DMS 273 (cell line): Measurements from ENCODE around the gene EDRF1.

Experiments
- DNase-seq: peaks from one replicate; lab custom pipeline; 2025; ENCODE audit not compliant: unreplicated experiment; lab: John Stamatoyannopoulos, UW

EDRF1 gene

GRCh38 chr10:125762692-125763648 is 43.5 kb downstream of the EDRF1 start:
- DNase-seq, result no peak

- no peak for DNase-seq
Observed at GRCh38 chr10:125765835-125766234, 46.3 kb downstream of the EDRF1 start.

- DNase-seq, result no peak
Observed at GRCh38 chr10:125766511-125766910, 47.0 kb downstream of the EDRF1 start.

GRCh38 chr10:125768219-125768855 is 48.8 kb downstream of the EDRF1 start:
- DNase-seq, result peak; percentile 19

GRCh38 chr10:125769175-125769574 is 49.7 kb downstream of the EDRF1 start:
- no peak for DNase-seq

- no peak for DNase-seq
Observed at GRCh38 chr10:125770844-125771243, 51.3 kb downstream of the EDRF1 start.

GRCh38 chr10:125772112-125772863 is 52.8 kb downstream of the EDRF1 start:
- no peak for DNase-seq

GRCh38 chr10:125772864-125773180 is 53.3 kb downstream of the EDRF1 start:
- no peak for DNase-seq

- DNase-seq, result no peak
Observed at GRCh38 chr10:125773687-125774543, 54.4 kb downstream of the EDRF1 start.

GRCh38 chr10:125774581-125775191 is 55.2 kb downstream of the EDRF1 start:
- no peak for DNase-seq

- no peak for DNase-seq
Observed at GRCh38 chr10:125775491-125776106, 56.1 kb downstream of the EDRF1 start, which contains the start of gene MMP21. Gene MMP21 (minus strand): TSS chr10:125775821. CDS start chr10:125775821, 0 bp downstream.

- no peak for DNase-seq
Observed at GRCh38 chr10:125777806-125778205, 58.3 kb downstream of the EDRF1 start.

GRCh38 chr10:125778556-125778955 is 59.0 kb downstream of the EDRF1 start:
- no peak for DNase-seq

GRCh38 chr10:125779403-125780327 is 60.2 kb downstream of the EDRF1 start:
- DNase-seq, result peak; percentile 28

- no peak for DNase-seq
Observed at GRCh38 chr10:125781374-125781773, 61.9 kb downstream of the EDRF1 start.

GRCh38 chr10:125782054-125782453 is 62.5 kb downstream of the EDRF1 start:
- DNase-seq, result no peak

- DNase-seq, result no peak
Observed at GRCh38 chr10:125782616-125783015, 63.1 kb downstream of the EDRF1 start.

- no peak for DNase-seq
Observed at GRCh38 chr10:125783408-125783807, 63.9 kb downstream of the EDRF1 start.

- no peak for DNase-seq
Observed at GRCh38 chr10:125783957-125784356, 64.4 kb downstream of the EDRF1 start.
